Measurements from ENCODE around the gene NXPE3. TPM values are rescaled to one million over a fixed set of nuclear protein-coding genes. Genes with fewer than 3 reads are reported as not detected.
A peak's percentile ranks its signal among the peaks of the same experiment; 100 is the strongest.
"Not testable (repeated sequence)": the region's sequence is repeated elsewhere in the genome, so short reads cannot be mapped to it uniquely, and the experiment has no call there.

The NXPE3 gene
- total RNA-seq, 1 donor = 22.0 TPM

DNA sequence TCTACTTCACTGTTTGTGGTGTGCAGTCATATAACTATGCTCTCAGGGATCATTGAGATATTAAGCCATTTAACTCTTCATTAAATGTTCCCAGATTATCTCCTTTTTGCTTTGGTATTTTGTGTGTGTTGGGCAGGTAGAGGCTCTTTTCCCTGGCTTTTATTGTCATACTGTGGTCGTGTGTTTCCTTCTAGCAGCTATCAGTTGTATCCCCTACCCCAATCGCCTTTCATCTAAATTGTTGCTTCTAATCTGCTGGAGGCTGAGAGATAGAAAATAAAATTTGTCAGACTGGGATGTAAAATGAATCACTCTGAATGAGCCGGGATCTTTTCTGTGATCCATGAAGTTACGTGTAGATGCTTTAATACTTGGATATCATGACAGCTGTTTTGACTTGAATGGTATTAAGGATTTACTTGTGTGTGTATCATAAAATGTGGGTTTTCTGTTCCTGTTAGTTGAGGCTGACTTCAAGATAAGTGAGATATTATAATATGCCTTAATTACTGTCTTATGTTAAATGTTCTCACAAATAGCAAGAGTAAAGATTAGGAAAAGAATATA is 79.5 kb downstream of the NXPE3 start:
- TF ChIP-seq, protein P1, sequence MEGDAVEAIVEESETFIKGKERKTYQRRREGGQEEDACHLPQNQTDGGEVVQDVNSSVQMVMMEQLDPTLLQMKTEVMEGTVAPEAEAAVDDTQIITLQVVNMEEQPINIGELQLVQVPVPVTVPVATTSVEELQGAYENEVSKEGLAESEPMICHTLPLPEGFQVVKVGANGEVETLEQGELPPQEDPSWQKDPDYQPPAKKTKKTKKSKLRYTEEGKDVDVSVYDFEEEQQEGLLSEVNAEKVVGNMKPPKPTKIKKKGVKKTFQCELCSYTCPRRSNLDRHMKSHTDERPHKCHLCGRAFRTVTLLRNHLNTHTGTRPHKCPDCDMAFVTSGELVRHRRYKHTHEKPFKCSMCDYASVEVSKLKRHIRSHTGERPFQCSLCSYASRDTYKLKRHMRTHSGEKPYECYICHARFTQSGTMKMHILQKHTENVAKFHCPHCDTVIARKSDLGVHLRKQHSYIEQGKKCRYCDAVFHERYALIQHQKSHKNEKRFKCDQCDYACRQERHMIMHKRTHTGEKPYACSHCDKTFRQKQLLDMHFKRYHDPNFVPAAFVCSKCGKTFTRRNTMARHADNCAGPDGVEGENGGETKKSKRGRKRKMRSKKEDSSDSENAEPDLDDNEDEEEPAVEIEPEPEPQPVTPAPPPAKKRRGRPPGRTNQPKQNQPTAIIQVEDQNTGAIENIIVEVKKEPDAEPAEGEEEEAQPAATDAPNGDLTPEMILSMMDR (IDR thresholded peaks at IDR 0.05; ENCODE audit: insufficient read depth, low read depth, low read length) = no peak
- peak overlapping the region; percentile 24 for H3K4me3 ChIP-seq (ENCODE audit: low read depth, low read length)
- no peak for DNase-seq (ENCODE audit: low read depth)

- TF ChIP-seq, protein P1 (IDR thresholded peaks at IDR 0.05; ENCODE audit: insufficient read depth, low read depth, low read length) = no peak
- DNase-seq (ENCODE audit: low read depth) = no peak
- H3K4me3 ChIP-seq (ENCODE audit: low read depth, low read length) = no peak overlapping the region
Measured at GRCh38 chr3:101859882-101860448, 81.0 kb downstream of the NXPE3 start.

DNA sequence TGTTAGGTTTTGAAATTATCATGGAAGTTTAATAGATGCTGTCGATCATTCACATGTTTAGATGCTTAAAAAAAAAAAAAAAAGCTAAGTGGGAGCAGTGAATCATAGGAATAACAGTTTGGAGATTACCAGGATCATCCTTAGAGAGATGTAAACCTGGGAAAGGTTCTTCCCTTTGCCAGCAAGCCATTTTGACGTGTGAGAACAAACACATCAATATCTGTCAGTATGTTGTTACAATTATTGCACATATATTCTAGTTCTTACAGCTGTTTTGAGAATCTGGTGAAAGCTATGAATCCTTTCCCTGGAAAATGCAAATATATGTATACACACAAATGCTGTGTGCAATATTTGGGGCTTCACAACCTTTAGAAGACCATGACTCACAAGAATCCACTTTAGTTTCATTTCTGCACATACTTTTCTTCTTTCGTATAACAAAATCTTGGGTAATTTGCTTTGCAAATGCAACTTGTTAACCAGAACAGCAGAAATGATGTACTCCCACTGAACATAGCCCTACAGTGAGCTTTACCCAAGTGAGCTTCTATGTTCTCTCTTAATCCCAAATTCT is 82.3 kb downstream of the NXPE3 start:
- TF ChIP-seq, protein P1 (IDR thresholded peaks at IDR 0.05; ENCODE audit: insufficient read depth, low read depth, low read length) = no peak
- H3K4me3 ChIP-seq (ENCODE audit: low read depth, low read length) = no peak overlapping the region
- no peak for DNase-seq (ENCODE audit: low read depth)

DNA sequence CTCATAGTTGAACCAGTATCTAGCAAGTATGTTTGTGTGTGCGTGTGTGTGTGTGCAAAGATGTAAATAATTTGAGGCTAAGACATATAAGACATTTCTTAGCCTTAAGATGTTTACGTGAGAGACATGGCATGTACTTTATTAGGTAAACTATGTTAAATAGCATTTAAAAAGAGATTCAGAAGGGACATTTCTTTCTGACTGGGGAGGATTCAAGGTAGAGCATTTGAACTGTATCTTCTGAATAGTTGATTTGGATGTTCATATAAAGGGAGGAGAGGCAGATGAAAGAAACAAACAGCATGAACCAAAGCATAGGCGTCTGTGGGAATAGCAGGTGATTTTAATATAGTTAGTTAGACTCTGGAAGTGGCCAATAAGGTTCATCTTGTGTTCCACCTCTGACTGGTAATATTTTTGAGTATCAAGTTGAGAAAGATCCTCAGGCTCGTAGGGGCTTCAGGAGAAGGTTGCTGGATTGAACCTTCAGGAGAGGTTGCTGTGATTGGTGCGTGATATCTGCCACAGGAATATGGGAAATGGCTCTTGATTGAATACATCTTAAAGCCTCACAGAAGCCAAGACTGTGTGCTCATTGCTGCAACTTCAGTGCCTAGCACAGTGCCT is 82.9 kb downstream of the NXPE3 start:
- DNase-seq (ENCODE audit: low read depth) = no peak
- no peak overlapping the region for H3K4me3 ChIP-seq (ENCODE audit: low read depth, low read length)
- TF ChIP-seq, protein P1 (IDR thresholded peaks at IDR 0.05; ENCODE audit: insufficient read depth, low read depth, low read length) = no peak

DNA sequence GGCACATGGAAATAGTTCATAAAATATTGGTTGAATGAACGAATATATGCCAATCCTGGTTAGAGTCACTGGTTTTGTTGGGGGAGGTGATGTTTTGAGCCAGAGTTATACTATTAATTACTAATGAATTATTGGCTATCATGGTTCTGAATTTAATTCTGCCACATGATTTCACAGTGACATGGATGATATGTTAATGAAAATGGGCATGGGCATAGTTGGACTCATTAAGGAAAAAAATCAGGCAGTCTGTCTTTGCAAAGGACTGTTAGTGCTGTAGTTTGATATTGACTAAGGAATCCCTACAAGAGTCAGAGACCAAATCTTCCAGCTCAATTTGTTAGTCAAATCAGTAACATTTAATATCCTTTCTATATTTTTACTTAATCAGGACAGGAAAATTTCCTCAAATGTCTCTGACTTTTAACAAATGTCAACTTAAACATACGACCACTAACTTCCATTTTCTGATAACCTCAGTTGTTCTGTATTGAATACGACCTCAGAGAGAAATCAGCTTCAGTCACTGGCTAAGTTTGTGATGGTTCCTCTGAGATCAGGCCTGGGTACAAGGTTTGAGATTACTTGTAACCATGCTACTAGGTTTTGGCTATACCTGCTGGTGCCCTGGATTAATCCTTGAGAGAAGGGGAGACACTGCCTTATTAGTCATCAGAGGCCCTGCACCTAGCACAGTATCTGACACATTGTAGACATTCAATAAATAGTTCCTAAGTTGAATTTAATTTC is 83.6 kb downstream of the NXPE3 start:
- no peak overlapping the region for H3K4me3 ChIP-seq (ENCODE audit: low read depth, low read length)
- DNase-seq (ENCODE audit: low read depth) = no peak
- TF ChIP-seq, protein P1 (IDR thresholded peaks at IDR 0.05; ENCODE audit: insufficient read depth, low read depth, low read length) = no peak

DNA sequence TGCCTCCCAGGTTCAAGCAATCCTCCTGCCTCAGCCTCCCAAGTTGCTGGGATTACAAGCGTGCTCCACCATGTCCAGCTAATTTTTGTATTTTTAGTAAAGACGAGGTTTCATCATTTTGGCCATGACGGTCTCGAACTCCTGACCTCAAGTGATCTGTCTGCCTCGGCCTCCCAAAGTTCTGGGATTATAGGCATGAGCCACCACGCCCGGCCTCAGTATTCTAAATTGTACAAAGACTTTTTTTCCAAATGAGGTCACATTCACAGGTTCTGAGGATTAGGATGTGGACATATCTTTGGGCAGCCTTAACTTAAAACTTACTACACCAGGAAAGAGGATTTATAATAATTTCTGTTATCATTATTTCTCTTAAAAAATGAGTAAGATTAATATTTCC is 85.9 kb downstream of the NXPE3 start:
- H3K4me3 ChIP-seq (ENCODE audit: low read depth, low read length); DNase-seq (ENCODE audit: low read depth): not testable (repeated sequence)

Measured in fibroblast of villous mesenchyme (primary cell).